ENCODE measurements around the gene CRACR2B.

The CRACR2B gene

GRCh38 chr11:782264-783174, 45.2 kb upstream of the CRACR2B start:
- no peak overlapping the region for H3K23ac ChIP-seq (ENCODE audit: low read length in 2 of 2)
- no peak overlapping the region for H3K4me2 ChIP-seq (ENCODE audit: low read length, poor library complexity, severe bottlenecking)
- WGBS, result 81% methylated on average over 32 of the region's 36 CpGs
- H3K36me3 ChIP-seq (ENCODE audit: control insufficient read depth in 1 of 2, insufficient read depth in 2 of 2, low read depth in 1 of 2, low read length in 2 of 2), result peaks cover 23% of the 10 kb centered on the region in 2 experiments
- no peak overlapping the region for H2BK120ac ChIP-seq (ENCODE audit: low read depth, low read length)
- no peak overlapping the region for H3K27ac ChIP-seq (ENCODE audit: low read length, poor library complexity, severe bottlenecking)
- peak overlapping the region; percentile 61 for H3K9ac ChIP-seq (ENCODE audit: low read length)
- H3K18ac ChIP-seq (ENCODE audit: low read depth in 1 of 2, low read length in 2 of 2), result no peak overlapping the region
- no peak overlapping the region for H2BK5ac ChIP-seq (ENCODE audit: low read depth, low read length, poor library complexity, severe bottlenecking)
- no peak overlapping the region for H4K8ac ChIP-seq (ENCODE audit: low read length)
- no peak overlapping the region for H2AFZ ChIP-seq (ENCODE audit: low read depth, low read length)
- no peak overlapping the region for H3K14ac ChIP-seq (ENCODE audit: low read length in 2 of 2)
- no peak overlapping the region for H2AK5ac ChIP-seq (ENCODE audit: low read length, severe bottlenecking)
- H2BK15ac ChIP-seq (ENCODE audit: low read depth, poor library complexity, severe bottlenecking), result no peak overlapping the region
- peaks cover 20% of the 10 kb centered on the region for H3K79me1 ChIP-seq (replicated peaks; ENCODE audit: low read length, poor library complexity, severe bottlenecking)
- no peak overlapping the region for H3K4ac ChIP-seq (ENCODE audit: low read depth in 1 of 2, low read length in 2 of 2)
- H3K4me1 ChIP-seq (ENCODE audit: control insufficient read depth, insufficient read depth, low read depth, low read length), result peaks cover 30% of the 10 kb centered on the region
- H3K9me3 ChIP-seq (ENCODE audit: control insufficient read depth, low read length), result no peaks in the 10 kb centered on the region
- DNase-seq, result no peak
- H2BK12ac ChIP-seq (ENCODE audit: low read length in 2 of 2), result no peak overlapping the region
- no peak overlapping the region for H4K91ac ChIP-seq (ENCODE audit: low read length)
- H3K27me3 ChIP-seq (ENCODE audit: control insufficient read depth in 1 of 2, insufficient read depth in 1 of 2, low read length in 2 of 2), result no peaks in the 10 kb centered on the region
- no peak overlapping the region for H3K4me3 ChIP-seq (ENCODE audit: insufficient read depth in 1 of 2, low read depth in 1 of 2, low read length in 2 of 2)

DNA sequence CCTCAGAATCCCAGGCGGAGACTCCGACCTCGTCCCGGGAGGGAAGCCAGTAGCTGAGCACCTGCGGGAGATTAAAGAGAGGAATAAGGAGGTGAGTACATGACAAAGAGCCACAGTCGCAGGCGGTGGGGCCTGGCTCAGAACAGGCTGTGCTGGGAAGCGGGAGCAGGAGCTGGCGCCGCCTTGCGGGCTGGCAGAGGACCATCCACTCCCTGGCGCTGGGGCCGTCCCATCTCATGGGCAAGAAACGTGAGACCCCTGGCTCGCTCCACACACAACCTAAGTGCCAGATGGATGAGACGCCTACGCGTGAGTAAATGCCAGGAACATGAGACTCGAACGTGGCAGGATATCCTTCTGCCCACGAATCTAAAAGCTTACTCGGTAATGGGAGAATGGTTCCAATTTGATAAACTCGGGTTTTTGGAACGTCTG, 44.1 kb upstream of the CRACR2B start:
- Histone ChIP-seq H3K79me1 (replicated peaks; ENCODE audit: low read length, poor library complexity, severe bottlenecking) (peaks cover 17% of the 10 kb centered on the region), H4K91ac (ENCODE audit: low read length) (no peak overlapping the region), H3K36me3 (ENCODE audit: control insufficient read depth in 1 of 2, insufficient read depth in 2 of 2, low read depth in 1 of 2, low read length in 2 of 2) (peaks cover 21 to 23% of the 10 kb centered on the region in 2 experiments), H2AFZ (ENCODE audit: low read depth, low read length) (no peak overlapping the region), H2BK15ac (ENCODE audit: low read depth, poor library complexity, severe bottlenecking) (no peak overlapping the region), H2BK12ac (ENCODE audit: low read length in 2 of 2) (no peak overlapping the region), H2BK120ac (ENCODE audit: low read depth, low read length) (no peak overlapping the region), H3K23ac (ENCODE audit: low read length in 2 of 2) (no peak overlapping the region), H3K27ac (ENCODE audit: low read length, poor library complexity, severe bottlenecking) (peak overlapping the region; percentile 9), H3K18ac (ENCODE audit: low read depth in 1 of 2, low read length in 2 of 2) (no peak overlapping the region), H3K4ac (ENCODE audit: low read depth in 1 of 2, low read length in 2 of 2) (no peak overlapping the region), H4K8ac (ENCODE audit: low read length) (no peak overlapping the region), H3K4me1 (ENCODE audit: control insufficient read depth, insufficient read depth, low read depth, low read length) (peaks cover 25% of the 10 kb centered on the region), H3K27me3 (ENCODE audit: control insufficient read depth in 1 of 2, insufficient read depth in 1 of 2, low read length in 2 of 2) (peaks cover 0 to 3% of the 10 kb centered on the region in 2 experiments), H3K14ac (ENCODE audit: low read length in 2 of 2) (no peak overlapping the region), H2AK5ac (ENCODE audit: low read length, severe bottlenecking) (peak overlapping the region; percentile 36), H3K9ac (ENCODE audit: low read length) (peak overlapping the region; percentile 61), H3K4me3 (ENCODE audit: insufficient read depth in 1 of 2, low read depth in 1 of 2, low read length in 2 of 2) (peak overlapping the region in 1 of 2 experiments; percentile 44), H2BK5ac (ENCODE audit: low read depth, low read length, poor library complexity, severe bottlenecking) (no peak overlapping the region), H3K4me2 (ENCODE audit: low read length, poor library complexity, severe bottlenecking) (peak overlapping the region; percentile 46), H3K9me3 (ENCODE audit: control insufficient read depth, low read length) (no peaks in the 10 kb centered on the region)
- 11% methylated on average over 24 of the region's 24 CpGs for WGBS
- peak; percentile 86 for DNase-seq

GRCh38 chr11:786235-787083, 41.3 kb upstream of the CRACR2B start:
- Histone ChIP-seq H3K79me1 (replicated peaks; ENCODE audit: low read length, poor library complexity, severe bottlenecking) (no peaks in the 10 kb centered on the region), H3K9me3 (ENCODE audit: control insufficient read depth, low read length) (no peaks in the 10 kb centered on the region), H2BK15ac (ENCODE audit: low read depth, poor library complexity, severe bottlenecking) (no peak overlapping the region), H3K36me3 (ENCODE audit: control insufficient read depth in 1 of 2, insufficient read depth in 2 of 2, low read depth in 1 of 2, low read length in 2 of 2) (peaks cover 4 to 8% of the 10 kb centered on the region in 2 experiments), H3K4me1 (ENCODE audit: control insufficient read depth, insufficient read depth, low read depth, low read length) (peaks cover 27% of the 10 kb centered on the region), H2BK12ac (ENCODE audit: low read length in 2 of 2) (no peak overlapping the region), H4K91ac (ENCODE audit: low read length) (no peak overlapping the region), H3K14ac (ENCODE audit: low read length in 2 of 2) (no peak overlapping the region), H2BK5ac (ENCODE audit: low read depth, low read length, poor library complexity, severe bottlenecking) (no peak overlapping the region), H3K18ac (ENCODE audit: low read depth in 1 of 2, low read length in 2 of 2) (no peak overlapping the region), H2AK5ac (ENCODE audit: low read length, severe bottlenecking) (no peak overlapping the region), H3K9ac (ENCODE audit: low read length) (no peak overlapping the region), H4K8ac (ENCODE audit: low read length) (no peak overlapping the region), H3K4me3 (ENCODE audit: insufficient read depth in 1 of 2, low read depth in 1 of 2, low read length in 2 of 2) (no peak overlapping the region), H3K27me3 (ENCODE audit: control insufficient read depth in 1 of 2, insufficient read depth in 1 of 2, low read length in 2 of 2) (peaks cover 4 to 14% of the 10 kb centered on the region in 2 experiments), H3K4me2 (ENCODE audit: low read length, poor library complexity, severe bottlenecking) (no peak overlapping the region), H3K23ac (ENCODE audit: low read length in 2 of 2) (no peak overlapping the region), H2AFZ (ENCODE audit: low read depth, low read length) (no peak overlapping the region), H2BK120ac (ENCODE audit: low read depth, low read length) (no peak overlapping the region), H3K4ac (ENCODE audit: low read depth in 1 of 2, low read length in 2 of 2) (no peak overlapping the region), H3K27ac (ENCODE audit: low read length, poor library complexity, severe bottlenecking) (no peak overlapping the region)
- WGBS, result 93% methylated on average over 24 of the region's 24 CpGs
- DNase-seq, result no peak
